ENCODE results near the gene CCDC146.
"Not testable (repeated sequence)": the region's sequence is repeated elsewhere in the genome, so short reads cannot be mapped to it uniquely, and the experiment has no call there.

The CCDC146 gene

DNA sequence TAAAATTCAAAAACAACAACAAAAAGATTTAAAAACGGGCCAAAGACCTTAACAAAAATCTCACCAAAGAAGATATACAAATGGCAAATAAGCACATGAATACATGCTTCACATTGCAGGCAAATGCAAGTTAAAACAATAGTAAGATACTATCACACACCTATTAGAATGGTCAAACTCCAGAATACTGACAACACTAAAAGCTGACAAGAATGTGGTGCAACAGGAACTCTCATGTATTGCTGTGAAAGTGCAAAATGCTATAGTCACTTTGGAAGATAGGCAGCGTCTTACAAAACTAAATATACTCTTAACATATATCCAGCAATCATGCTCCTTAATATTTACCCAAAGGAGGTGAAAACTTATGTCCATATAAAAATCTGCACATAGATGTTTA is 16.3 kb downstream of the CCDC146 start:
- not testable (repeated sequence) for DNase-seq

DNA sequence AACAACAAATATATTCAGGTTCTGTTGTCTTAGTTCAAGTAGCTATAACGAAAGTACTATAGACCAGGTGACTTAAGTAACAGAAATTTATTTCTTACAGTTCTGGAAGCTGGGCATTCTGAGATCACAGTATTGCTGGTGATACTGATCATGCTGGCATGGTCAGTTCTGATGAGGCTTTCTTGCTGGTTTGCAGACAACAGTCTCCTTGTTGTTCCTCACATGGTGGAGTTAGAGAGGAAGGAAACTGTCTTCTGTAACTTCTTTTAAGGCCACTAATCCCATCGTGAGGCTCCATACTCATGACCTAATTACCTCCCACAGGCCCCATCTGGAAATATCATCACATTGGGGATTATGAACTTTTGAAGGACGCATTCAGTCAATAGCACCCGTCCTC is 17.9 kb downstream of the CCDC146 start:
- DNase-seq, result not testable (repeated sequence)

DNA sequence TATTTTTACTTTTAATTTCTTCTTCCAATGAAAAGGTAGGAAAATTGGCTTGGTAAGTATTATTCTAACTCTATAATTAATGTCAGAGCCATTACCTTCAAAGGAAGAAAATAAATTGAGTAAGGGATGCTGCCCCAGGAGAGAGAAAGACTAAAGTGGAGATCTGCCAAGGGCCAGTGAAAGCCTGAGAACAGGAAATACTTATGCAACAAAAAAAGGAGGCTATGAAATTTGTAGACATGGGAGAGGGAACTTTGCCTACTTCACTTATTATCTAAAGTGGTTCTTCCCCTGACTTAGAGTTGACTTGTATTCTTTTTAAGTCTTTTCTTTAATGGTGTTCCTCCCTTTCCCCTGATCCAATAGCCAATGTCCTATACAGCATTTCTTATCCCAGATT is 29.8 kb downstream of the CCDC146 start:
- not testable (repeated sequence) for DNase-seq

DNA sequence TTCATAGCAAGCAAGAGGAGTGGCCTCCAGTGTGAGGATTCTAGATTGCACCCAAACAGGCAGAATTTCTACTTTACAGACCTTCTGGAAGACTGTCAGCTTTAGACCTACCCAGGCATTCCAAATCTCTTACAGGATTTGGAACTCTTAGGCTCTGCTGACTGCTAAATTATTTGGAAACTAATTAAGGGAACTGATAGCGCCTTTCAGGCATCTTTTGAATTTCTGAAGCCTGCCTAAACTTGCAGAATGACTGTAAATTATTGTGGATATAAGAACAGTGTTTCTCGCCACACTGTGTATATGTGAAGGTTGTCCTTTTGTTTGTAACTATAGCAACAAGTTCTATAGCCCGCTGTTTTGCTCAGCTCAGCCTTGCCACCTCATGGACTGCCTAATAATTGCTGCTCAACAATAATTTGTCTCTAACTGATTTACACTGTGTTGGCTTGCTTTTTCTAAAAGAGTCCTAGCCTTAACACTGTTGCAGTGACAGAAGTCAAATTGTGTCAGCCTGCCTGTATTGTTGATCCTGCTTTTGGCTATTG is 32.6 kb downstream of the CCDC146 start:
- DNase-seq, result not testable (repeated sequence)

DNA sequence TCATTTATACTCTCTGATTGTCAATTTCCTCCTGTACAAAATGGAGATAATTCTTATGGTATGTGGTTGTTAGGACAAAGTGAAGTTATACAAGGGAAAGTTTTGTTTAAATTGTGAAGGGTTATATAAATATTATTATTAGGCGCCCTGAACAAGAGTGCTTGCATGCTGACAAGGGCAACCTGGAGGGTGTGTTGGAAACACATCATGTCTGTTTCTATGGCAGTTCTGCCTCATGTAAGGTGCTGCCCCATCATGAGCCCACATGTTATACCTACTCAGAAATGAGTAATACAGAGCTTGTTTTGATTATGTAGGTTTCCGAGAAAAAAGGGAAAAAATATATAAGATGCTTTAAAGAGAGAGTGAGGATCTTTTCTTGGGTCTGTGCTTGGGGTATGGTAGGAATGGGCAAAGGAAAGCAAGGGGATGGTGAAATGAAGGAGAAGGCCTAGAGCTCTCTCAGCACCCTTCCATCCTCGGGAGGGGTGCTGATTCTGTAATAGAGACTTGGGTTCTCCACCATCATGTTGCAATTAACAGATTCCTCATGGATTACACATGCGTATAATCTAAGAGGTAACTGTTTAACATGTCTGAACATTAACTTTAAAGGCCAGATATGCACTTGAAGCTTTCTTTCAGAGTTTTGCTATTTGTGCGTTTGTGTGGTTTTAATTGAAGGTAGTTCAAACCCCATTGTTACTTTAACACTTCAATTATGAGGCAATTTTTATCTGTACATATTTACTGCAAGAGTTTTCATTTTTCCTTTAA is 33.4 kb downstream of the CCDC146 start:
- DNase-seq, result not testable (repeated sequence)

DNA sequence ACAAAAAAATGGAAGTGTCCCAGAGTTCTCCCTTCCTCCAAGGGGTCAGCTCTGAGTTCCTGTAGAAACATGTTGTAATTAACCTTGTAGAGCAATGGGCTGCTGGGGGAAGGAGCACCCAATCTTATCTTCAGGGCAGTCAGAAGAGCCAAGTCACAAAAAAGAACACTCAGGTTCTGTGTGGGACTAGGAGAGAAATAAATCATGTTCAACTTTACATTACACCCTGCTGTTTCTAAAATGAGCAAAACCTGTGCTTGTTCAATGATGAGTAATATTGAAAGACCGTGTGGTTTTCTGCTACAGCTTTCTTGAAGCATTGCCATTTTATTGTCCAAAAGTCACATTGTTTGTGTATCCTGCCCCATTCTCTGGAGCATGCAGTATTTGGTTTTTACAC is 34.6 kb downstream of the CCDC146 start:
- DNase-seq, result not testable (repeated sequence)

DNA sequence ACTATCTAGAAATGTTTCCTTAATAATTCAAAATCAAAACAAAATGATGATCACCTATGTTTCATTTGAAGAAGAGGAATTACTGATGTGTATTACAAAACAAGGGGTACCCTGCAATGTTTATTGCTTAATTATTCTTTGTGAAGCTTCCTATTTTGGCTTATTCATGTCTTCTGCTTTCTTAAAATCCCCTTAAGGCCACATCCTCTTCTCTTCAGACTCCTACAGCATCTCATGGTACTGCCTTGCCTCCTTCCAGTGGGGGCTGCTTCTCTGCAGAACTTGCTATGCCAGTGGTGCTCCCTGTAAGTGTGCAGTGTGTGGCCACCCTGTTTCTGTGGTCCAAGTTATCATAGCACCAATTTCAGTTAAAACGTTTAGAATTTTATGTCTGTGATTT is 35.0 kb downstream of the CCDC146 start:
- no peak for DNase-seq

DNA sequence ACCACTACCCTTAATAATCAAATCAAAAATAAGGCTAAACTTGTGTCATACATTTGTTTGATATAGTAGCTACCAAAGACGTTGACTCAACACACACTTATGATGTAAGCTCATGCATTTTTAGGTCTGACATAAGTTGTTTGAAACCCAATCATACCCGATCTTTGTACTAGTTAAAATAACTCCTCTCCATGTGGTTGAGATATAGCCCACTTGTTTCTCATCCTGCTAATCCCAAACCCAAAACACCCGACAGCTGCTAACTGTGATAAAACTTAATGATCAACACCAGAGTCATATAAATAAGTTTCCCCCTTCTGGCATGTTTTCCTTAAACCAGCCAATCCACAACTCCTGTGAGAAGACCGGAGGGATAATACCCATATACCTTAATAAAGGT is 48.7 kb downstream of the CCDC146 start:
- DNase-seq, result not testable (repeated sequence)

DNA sequence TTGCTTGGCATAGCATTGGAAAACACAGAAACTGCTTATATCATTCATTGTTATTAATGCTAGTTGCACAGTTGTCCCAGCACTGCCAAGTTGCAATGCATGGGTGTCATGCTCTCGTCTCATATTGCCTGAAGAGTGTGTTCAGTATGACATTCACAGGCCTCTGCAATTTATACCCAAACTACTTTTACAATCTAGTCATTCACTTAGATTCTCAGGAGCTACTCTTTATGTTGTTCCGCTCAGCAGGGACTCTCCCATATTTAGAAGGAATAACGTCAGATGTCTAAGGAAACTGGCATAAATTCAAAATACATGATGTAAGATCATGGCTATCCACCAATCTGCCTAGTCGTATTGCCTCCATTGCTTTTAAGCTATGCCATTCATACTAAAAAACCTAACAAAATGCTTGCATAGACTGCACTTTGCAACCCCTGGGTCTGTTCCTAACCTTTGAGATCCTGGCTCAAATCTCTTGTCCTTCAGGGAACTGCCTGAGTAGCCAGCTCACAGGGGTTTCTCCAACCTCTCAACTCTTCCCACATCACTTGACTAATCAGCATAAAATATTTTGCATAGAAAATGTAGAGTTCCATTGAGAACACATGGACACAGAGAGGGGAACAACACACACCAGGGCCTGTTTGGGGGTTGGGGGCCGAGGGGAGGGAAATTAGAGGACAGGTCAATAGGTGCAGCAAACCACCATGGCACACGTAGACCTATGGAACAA is 50.2 kb downstream of the CCDC146 start:
- DNase-seq, result not testable (repeated sequence)

DNA sequence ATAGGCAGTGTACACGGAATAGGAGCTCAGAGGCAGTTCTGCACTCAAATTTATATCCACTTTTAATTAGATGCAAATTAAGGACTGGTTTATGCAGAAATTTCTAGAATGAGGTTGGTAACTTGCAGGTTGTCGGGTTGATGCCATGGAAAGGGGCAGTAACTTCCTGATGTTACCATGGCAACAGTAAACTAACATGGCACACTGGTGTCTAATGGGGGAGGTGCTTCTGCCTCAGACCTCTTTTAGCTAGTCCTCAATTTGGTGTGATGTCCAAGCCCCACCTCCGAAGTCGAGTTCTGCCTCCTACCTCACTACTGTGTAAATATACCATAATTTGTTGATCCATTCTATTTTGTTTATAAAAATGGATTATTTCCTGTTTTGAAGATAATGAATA is 52.0 kb downstream of the CCDC146 start:
- not testable (repeated sequence) for DNase-seq

DNA sequence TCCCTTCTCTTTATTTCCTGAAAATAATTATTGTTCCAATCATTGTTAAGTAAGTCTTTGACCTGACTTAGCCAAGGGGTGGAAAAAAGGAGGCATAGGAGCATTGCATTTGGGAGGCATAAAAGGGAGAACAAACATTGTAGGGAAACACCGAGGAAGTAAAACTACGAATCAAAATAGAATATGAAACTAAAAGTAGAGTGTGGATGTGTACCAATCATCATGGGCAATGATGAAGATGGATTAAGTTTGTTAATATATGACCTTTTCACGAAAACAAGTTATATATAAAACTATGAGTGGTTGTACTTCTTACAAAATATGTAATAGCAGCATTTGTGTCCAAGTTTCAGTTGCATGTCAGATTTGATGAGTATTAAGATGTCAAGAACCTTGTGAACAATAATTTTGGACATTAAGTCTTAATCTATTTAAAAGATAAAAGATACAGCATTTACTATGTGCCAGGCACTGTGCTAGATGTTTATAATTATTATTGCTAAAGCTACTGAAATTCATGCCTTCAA is 52.9 kb downstream of the CCDC146 start:
- not testable (repeated sequence) for DNase-seq

DNA sequence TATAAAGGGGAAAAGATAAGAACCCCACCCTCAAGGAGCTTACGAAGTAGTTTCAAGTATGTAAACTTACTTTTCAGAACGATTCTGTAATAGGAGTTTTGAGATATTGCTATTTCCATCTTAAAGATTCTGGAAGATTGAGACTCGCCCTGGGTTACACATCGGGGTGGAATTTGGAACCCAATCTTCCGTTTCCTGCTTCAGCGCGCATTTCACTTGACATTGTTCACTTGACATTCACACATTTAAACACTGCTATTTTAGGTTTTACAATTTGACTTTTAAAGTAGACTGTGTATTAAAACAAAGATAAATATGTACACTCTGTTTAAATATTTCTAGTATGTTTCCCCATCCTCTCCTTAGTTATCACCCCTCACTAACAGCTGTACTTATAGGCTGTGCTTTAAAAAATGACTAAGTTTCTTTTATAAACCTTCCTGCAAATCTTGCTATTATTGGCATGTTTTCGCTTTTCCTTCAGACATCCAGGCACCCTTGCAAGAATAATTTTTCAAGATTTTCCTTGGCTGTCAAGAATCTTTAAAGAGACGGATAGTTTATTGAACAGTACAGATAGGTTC is 55.0 kb downstream of the CCDC146 start:
- DNase-seq, result not testable (repeated sequence)

DNA sequence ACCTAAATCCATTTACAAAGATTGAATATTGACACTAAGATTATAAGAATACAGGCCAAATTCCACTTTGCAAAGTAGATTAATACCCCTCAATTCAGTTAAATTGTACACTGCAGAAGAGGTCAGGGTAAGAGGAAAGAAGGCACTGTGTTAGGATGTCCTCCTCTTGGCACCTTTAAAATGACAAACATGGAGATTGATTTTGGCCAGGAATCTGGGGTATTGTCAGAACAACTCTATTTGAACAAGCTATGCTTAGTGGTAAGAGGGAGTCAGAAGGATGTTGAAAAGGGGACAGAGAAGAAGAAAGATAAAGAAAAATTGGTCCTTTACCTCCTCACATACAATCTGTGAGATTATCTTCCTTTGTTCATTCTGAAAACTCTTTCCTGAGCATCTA is 55.6 kb downstream of the CCDC146 start:
- not testable (repeated sequence) for DNase-seq

DNA sequence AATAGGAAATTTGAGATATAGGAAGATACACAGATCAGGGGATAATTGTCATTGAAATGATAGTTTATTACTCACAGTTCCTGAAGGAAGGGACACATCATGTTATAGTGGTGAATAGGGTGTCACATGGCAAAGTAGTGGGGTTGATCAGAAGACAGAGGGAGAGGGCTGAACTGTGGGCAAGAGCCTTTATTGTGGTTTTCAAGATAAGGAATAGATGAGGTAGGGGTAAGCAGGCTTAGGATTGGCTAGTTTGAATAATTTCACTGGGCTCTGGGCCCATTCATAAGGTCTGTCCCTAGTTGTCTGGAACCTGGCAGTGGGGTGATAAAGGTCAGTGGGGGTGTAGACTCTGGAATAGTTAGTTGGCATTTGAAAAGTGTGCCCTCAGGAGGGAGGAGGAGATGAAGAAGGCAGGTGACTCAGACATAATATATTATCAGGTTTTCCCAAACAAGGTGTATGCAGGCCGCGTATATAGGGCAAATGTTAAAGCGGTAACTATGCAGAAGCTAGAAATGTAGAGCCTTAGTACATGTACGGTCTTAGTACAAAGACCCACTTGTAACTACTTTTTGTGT is 58.7 kb downstream of the CCDC146 start:
- DNase-seq, result no peak

DNA sequence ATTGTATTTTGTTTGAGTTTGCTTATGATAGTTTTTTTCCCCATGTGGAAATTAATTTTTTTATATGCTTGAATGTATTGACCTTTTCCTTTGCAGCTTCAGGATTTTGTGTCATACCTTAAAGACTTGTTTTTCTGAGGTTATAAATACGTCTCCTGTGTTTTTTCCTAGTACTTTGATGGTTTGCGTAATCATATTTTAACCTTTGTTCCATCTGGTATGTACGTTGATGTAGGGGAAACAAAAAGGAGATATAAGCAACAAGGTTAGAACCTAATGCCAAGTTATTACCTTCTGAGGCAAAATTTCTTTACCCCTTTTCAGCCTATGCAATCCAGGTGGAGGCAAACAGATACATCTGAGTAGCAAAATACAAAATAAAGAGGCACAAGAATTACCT is 59.3 kb downstream of the CCDC146 start:
- no peak for DNase-seq

DNA sequence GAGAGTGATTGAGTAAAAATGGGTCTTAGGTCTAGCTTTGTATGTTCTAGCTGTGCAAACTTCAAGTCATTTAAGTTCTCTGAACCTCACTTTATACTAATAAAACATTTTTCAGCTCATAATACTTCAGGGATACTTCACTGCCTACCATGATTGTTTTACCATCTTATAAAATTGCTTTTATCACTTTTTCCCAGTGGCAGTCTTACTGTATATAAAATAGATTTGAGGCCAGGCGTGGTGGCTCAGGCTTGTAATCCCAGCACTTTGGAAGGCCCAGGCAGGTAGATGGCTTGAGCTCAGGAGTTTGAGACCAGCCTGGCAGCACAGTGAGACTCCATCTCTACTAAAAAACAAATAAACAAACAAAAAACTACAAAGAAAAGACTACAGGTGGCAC is 59.8 kb downstream of the CCDC146 start:
- no peak for DNase-seq

DNA sequence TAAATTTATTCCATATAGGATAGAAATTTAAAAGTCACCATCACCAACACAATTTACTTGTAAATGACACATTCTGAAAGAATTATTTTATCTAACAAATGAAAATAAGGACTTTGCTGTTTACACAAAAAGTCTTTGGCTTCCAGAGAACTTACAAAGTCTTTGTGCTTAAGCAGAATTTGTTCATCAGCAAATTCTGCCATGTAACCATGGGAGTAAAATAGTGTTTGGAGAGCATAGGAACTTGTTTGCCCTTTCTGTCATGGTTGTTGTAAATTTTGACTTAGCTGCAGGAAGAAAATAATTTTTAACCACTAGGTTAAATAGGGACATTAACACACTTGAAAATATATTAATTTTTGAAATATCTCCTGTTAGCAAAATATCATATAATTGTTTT is 62.0 kb downstream of the CCDC146 start:
- no peak for DNase-seq

DNA sequence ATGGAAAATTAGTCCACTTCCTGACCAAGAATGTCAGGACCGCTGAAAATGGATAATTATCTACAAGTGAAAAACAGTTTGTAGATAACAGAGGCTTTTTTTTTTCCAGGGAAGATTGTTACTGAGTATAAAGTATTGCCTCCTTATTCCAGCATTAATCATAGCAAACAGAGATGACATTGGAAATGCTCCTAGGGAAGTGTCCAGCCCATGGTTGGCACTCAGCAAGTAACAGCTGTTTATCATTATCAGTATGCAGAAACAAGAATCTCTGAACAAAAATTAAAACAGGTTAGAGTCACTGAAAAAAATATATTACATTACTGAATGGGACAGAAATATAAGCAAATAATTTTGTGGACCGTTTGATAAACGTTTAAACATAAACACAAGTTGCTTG is 62.6 kb downstream of the CCDC146 start:
- DNase-seq, result no peak

DNA sequence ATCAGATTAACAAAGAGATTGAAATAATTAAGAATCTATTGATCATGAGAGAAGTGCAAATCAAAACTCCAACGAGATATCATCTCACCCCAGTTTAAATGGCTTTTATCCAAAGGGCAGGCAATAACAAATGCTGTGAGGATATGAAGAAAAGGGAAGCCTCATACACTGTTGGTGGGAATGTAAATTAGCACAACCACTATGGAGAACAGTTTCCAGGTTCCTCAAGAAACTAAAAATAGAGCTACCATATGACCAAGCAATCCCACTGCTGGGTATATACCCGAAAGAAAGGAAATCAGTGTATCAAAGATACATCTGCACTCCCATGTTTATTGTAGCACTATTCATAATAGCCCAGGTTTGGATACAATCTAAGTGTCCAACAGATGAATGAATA is 63.5 kb downstream of the CCDC146 start:
- no peak for DNase-seq

DNA sequence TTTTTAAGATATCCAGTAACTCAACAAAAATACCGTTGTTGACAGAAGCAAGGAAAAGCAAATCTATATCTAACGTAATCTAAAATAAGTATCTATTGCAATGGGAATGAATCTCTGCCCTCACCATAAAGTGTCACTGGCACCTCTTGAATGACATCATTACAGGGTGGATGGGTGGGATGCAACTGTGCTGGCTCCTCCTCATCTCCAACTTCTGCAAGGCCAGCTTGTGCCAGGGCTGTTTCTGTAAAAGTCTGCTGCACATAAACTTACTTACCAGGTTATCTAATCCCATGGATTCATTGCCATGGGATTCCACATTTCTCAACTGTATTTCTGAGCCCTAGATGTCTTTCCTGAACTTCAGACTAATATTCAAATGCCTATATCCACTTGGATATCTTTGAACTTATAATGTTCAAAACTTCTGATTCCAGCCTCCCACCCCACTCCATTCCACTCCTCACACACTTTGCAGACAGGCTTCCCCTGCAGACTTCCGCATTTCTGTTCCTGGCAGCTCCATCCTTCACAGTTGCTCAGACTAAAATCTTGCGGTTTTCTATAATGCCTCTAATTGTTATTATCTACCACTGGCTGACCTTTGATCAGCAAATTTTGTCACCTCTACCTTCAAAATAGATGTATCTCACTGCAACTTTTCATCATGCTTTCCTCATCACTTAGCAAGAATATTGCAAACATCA is 66.5 kb downstream of the CCDC146 start:
- DNase-seq, result peak in 2 of 56 donors; percentile 2 to 4

DNA sequence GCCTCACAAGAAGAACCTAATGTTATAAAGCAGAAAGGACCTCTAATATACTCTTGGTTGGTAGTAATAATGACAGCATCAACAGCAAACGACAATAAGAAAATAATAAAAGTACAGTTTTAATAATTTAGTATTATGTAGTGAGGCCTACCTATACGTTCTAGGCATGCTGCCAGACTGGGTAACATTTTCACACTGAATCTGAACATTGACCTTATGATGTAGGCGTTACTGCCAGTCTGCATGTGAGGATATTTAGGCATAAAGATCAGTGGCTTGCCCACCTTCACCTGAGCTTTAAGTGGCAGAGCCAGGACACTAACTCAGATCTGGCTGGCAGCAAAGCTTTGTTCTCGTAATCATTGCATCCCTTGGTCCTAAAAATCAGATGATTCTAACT is 74.7 kb downstream of the CCDC146 start:
- no peak for DNase-seq
